ENCODE measurements around the gene UBAP2L. TPM values are rescaled to one million over a fixed set of nuclear protein-coding genes. Genes with fewer than 3 reads are reported as not detected.
"Not testable (repeated sequence)": the region's sequence is repeated elsewhere in the genome, so short reads cannot be mapped to it uniquely, and the experiment has no call there.

The UBAP2L gene
- total RNA-seq, 3 donors from 2014 or later, result 64.8 to 79.3 (median 70.1) TPM

- Histone ChIP-seq H3K4me3 (peak overlapping the region; percentile 77 to 95 (median 91)), H3K36me3 (no peaks in the 10 kb centered on the region), H3K4me1 (peaks cover 7 to 26% of the 10 kb centered on the region in 2 donors), H3K9me3 (no peaks in the 10 kb centered on the region), H3K27me3 (no peaks in the 10 kb centered on the region), H3K27ac (peak overlapping the region; percentile 100)
- intact Hi-C loops (cut with DNase I; ENCODE audit: low total_unique reads), result no loop called here
- peak; percentile 55 to 56 for DNase-seq (ENCODE audit: low spot score in 2 of 2)
- TF ChIP-seq POLR2A (IDR thresholded peaks at IDR 0.05) (no peak), POLR2AphosphoS5 (IDR thresholded peaks at IDR 0.05) (no peak)
- TF ChIP-seq, protein P1, sequence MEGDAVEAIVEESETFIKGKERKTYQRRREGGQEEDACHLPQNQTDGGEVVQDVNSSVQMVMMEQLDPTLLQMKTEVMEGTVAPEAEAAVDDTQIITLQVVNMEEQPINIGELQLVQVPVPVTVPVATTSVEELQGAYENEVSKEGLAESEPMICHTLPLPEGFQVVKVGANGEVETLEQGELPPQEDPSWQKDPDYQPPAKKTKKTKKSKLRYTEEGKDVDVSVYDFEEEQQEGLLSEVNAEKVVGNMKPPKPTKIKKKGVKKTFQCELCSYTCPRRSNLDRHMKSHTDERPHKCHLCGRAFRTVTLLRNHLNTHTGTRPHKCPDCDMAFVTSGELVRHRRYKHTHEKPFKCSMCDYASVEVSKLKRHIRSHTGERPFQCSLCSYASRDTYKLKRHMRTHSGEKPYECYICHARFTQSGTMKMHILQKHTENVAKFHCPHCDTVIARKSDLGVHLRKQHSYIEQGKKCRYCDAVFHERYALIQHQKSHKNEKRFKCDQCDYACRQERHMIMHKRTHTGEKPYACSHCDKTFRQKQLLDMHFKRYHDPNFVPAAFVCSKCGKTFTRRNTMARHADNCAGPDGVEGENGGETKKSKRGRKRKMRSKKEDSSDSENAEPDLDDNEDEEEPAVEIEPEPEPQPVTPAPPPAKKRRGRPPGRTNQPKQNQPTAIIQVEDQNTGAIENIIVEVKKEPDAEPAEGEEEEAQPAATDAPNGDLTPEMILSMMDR (IDR thresholded peaks at IDR 0.05), result no peak
Measured at GRCh38 chr1:154221278-154222001, 685 bp downstream of the UBAP2L start.

DNA sequence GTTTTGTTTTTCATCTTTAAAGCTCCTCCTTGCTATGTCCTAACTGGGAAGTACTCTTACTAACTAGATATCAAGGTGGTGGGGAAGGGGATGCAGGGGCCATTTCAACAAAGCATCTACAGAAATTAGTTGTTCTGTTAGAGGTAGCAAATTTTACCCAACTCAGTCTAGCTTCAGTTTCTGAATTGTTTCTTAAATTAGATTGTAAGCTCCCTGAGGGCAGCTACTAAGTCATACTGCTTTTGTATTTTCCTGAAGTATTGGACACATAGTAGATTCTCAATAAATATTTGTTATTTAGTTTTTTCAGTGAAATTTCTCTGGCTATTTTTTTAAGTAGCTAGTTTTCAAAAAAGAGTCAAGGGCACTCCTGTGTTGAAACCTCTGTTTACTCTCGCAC, 1.8 kb downstream of the UBAP2L start:
- Histone ChIP-seq H3K4me1 (peaks cover 7 to 26% of the 10 kb centered on the region in 2 donors), H3K4me3 (peak overlapping the region in 2 of 3 donors; percentile 91 to 95)

GRCh38 chr1:154222918-154223317, 2.2 kb downstream of the UBAP2L start:
- TF ChIP-seq POLR2A (IDR thresholded peaks at IDR 0.05) (no peak), POLR2AphosphoS5 (IDR thresholded peaks at IDR 0.05) (no peak)
- TF ChIP-seq, protein P1 (IDR thresholded peaks at IDR 0.05), result no peak
- no peak for DNase-seq (ENCODE audit: low spot score in 2 of 2)
- Histone ChIP-seq H3K4me3 (no peak overlapping the region), H3K9me3 (no peaks in the 10 kb centered on the region), H3K36me3 (no peaks in the 10 kb centered on the region), H3K27me3 (no peaks in the 10 kb centered on the region), H3K27ac (peak overlapping the region in 1 of 2 donors; percentile 100), H3K4me1 (peaks cover 7 to 24% of the 10 kb centered on the region in 2 donors)
- intact Hi-C loops (cut with DNase I; ENCODE audit: low total_unique reads), result no loop called here

More for the DNA sequence above, 1.8 kb downstream of the UBAP2L start:
- Histone ChIP-seq H3K27me3 (no peaks in the 10 kb centered on the region), H3K27ac (peak overlapping the region; percentile 100), H3K9me3 (no peaks in the 10 kb centered on the region), H3K36me3 (no peaks in the 10 kb centered on the region)
- intact Hi-C loops (cut with DNase I; ENCODE audit: low total_unique reads), result no loop called here
- DNase-seq (ENCODE audit: low spot score in 2 of 2), result no peak
- TF ChIP-seq POLR2A (IDR thresholded peaks at IDR 0.05) (no peak), POLR2AphosphoS5 (IDR thresholded peaks at IDR 0.05) (no peak)
- TF ChIP-seq, protein P1 (IDR thresholded peaks at IDR 0.05), result no peak

DNA sequence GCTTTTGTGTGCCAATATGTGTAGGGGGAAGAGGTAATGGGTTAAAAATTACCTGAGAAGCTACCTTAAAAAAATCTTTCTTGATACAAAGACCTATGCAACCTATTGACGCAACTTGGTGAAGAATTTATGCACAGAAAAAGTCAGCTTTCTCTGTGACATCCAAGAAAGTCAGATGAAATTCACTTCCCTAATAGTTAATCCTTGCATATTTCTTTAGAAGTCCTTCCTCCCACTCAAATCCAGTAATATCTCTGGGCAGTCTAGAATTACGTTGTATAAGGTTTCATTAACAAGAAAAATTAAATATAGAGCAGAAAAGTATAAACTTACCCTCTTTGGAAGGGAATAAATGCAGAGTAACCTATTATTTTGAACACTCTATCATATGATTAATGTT, 2.9 kb downstream of the UBAP2L start:
- H3K9me3 ChIP-seq, result no peaks in the 10 kb centered on the region
- H3K27me3 ChIP-seq, result no peaks in the 10 kb centered on the region
- peaks cover 3 to 17% of the 10 kb centered on the region in 2 donors for H3K4me1 ChIP-seq
- H3K36me3 ChIP-seq, result no peaks in the 10 kb centered on the region
- intact Hi-C loops (cut with DNase I; ENCODE audit: low total_unique reads), result no loop called here
- DNase-seq (ENCODE audit: low spot score in 2 of 2), result no peak
- TF ChIP-seq POLR2AphosphoS5 (IDR thresholded peaks at IDR 0.05) (no peak), POLR2A (IDR thresholded peaks at IDR 0.05) (no peak)
- TF ChIP-seq, protein P1 (IDR thresholded peaks at IDR 0.05), result no peak
- no peak overlapping the region for H3K4me3 ChIP-seq
- peak overlapping the region in 1 of 2 donors; percentile 7 for H3K27ac ChIP-seq

- Histone ChIP-seq H3K27ac (no peak overlapping the region), H3K4me1 (peaks cover 0 to 11% of the 10 kb centered on the region in 2 donors), H3K27me3 (no peaks in the 10 kb centered on the region), H3K4me3 (no peak overlapping the region), H3K36me3 (no peaks in the 10 kb centered on the region), H3K9me3 (no peaks in the 10 kb centered on the region)
- no peak for DNase-seq (ENCODE audit: low spot score in 2 of 2)
- intact Hi-C loops (cut with DNase I; ENCODE audit: low total_unique reads), result no loop called here
- TF ChIP-seq POLR2AphosphoS5 (IDR thresholded peaks at IDR 0.05), result no peak
- TF ChIP-seq, protein P1 (IDR thresholded peaks at IDR 0.05), result no peak
- TF ChIP-seq POLR2A (IDR thresholded peaks at IDR 0.05), result no peak
Measured at GRCh38 chr1:154225370-154225769, 4.6 kb downstream of the UBAP2L start.

GRCh38 chr1:154231112-154231511, 10.4 kb downstream of the UBAP2L start:
- intact Hi-C loops (cut with DNase I; ENCODE audit: low total_unique reads), result not testable (repeated sequence)

GRCh38 chr1:154233127-154233526, 12.4 kb downstream of the UBAP2L start:
- intact Hi-C loops (cut with DNase I; ENCODE audit: low total_unique reads); H3K4me1 ChIP-seq; H3K36me3 ChIP-seq; H3K4me3 ChIP-seq; H3K9me3 ChIP-seq; H3K27ac ChIP-seq; H3K27me3 ChIP-seq; DNase-seq (ENCODE audit: low spot score in 2 of 2): not testable (repeated sequence)

More at GRCh38 chr1:154231112-154231511, 10.4 kb downstream of the UBAP2L start:
- H3K9me3 ChIP-seq; H3K27me3 ChIP-seq; H3K36me3 ChIP-seq; DNase-seq (ENCODE audit: low spot score in 2 of 2); H3K4me3 ChIP-seq; H3K4me1 ChIP-seq; H3K27ac ChIP-seq: not testable (repeated sequence)

Measured in breast epithelium (tissue), 4 donors.